Kidney (tissue), 14 donors: ENCODE results near the gene PLEKHA8. TPM values are rescaled to one million over a fixed set of nuclear protein-coding genes. Genes with fewer than 3 reads are reported as not detected.

Experiments used
- DNase-seq, 5 donors: peaks; one replicate each; pipeline ENCODE4 v3.0.0-alpha.2; 2013 to 2020
- FAIRE-seq: peaks from 2 replicates; lab custom pipeline; 2012; peaks lifted over from hg19 to GRCh38; lab: Jason Lieb, UNC
- H3K27ac ChIP-seq, 2 donors: one replicate each; pipeline ENCODE4 v1.7.0; 2013; ENCODE audit warnings: low read depth in 2 of 2, low read length in 2 of 2, inconsistent platforms in 1 of 2
- H3K27me3 ChIP-seq: one replicate; pipeline ENCODE4 v1.7.1; 2013; ENCODE audit warnings: low read length, inconsistent platforms; ENCODE audit not compliant: control insufficient read depth, insufficient read depth
- H3K36me3 ChIP-seq, 3 donors: one replicate each; pipeline versions ENCODE4 v1.7.0 to v1.7.1; 2013; ENCODE audit warnings: low read length in 3 of 3, control low read depth in 1 of 3, inconsistent platforms in 1 of 3; ENCODE audit not compliant: insufficient read depth in 3 of 3, control insufficient read depth in 2 of 3
- H3K4me1 ChIP-seq, 3 donors: one replicate each; pipeline versions ENCODE4 v1.7.0 to v1.7.1; 2013; ENCODE audit warnings: low read length in 3 of 3, inconsistent platforms in 1 of 3, low read depth in 1 of 3; ENCODE audit not compliant: control insufficient read depth in 2 of 3, insufficient read depth in 2 of 3
- H3K4me3 ChIP-seq, 3 donors: one replicate each; pipeline versions ENCODE4 v1.7.0 to v1.8.1; 2013; ENCODE audit warnings: low read length in 3 of 3, control low read depth in 1 of 3, inconsistent platforms in 1 of 3
- H3K9ac ChIP-seq, 3 donors: one replicate each; pipeline versions ENCODE4 v1.7.0 to v1.7.1; 2013; ENCODE audit warnings: low read length in 3 of 3, control low read depth in 1 of 3, inconsistent platforms in 1 of 3
- H3K9me3 ChIP-seq, 3 donors: one replicate each; pipeline versions ENCODE4 v1.7.0 to v1.7.1; 2013; ENCODE audit warnings: low read length in 3 of 3, control low read depth in 1 of 3, inconsistent platforms in 1 of 3; ENCODE audit not compliant: control insufficient read depth in 2 of 3, insufficient read depth in 1 of 3
- CTCF ChIP-seq: IDR thresholded peaks from 3 replicates; pipeline ENCODE4 v1.5.1; 2012; ENCODE audit warnings: mild to moderate bottlenecking, moderate library complexity, borderline replicate concordance; ENCODE audit not compliant: insufficient read depth; ENCODE audit errors: extremely low read depth
- intact Hi-C: fragments of 100-400 bp; cut with DNase I; formaldehyde crosslinking; loops from one replicate; pipeline ENCODE4 v1.11.1; 2022
- polyA plus RNA-seq: library from polyadenylated mRNA; stranded (reverse); fragments of 350-450 nt; fragmentation: Illumina TruSeq; extraction: RNeasy Lipid Tissue Mini Kit (QIAGEN cat#74804); gene quantifications from one replicate; pipeline ENCODE4 v1.2.3, GENCODE V29; 2014; ENCODE audit warnings: low read depth, low replicate concordance; ENCODE audit not compliant: insufficient read depth
- total RNA-seq: library from RNA; stranded (reverse); fragmentation: NEBNext Ultra II Directional; extraction: Animal tissue kit (Norgen Biotek cat#: 25700); gene quantifications from one replicate; pipeline ENCODE4 v1.2.1, GENCODE V29; 2021
- donor health status: control.
- donor health status: control.
- donor health status: control.
- donor health status: control.
- donor health status: control.
- donor health status: DM: yes; HTN: yes; CAD: no.
- donor health status: Normal renal cell carcinoma (clear cell type).

The PLEKHA8 gene
- total and polyA plus RNA-seq, 2 donors from 2014 or later, result 4.8 to 8.5 TPM

DNA sequence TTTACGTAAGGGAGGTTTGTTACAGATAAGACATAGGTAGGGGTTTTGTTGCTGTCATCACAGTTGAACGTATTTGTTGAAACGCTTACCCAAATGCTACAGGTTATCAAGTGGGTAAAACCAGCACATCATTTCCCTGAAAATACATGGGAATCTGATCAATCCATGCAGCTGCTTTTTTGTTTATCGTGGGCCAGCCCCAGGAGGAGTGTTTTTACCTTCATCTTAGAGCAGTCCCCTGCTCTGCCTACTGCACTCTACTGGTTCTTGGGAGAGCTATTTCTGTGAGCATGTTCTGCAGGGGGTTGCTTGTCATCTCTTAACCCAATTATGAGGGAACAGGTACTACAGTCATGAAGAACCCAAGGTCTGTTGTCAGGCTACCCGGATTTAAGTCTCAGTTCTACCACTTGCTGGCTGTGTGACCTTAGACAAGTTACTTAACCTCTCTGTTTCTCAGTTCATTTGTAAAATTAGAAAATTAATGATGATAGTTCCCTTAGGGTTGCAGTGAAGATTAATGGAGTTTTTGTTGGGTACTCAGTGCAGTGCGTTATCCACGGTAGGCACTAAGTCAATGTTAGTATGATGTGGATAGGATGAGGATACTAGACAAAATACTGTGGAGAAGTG lies 121.5 kb downstream of the PLEKHA8 start:
- Histone ChIP-seq H3K4me3 (no peak overlapping the region), H3K27ac (peak overlapping the region; percentile 49 to 68), H3K9ac (no peak overlapping the region), H3K4me1 (peaks cover 2 to 14% (median 6%) of the 10 kb centered on the region in 3 donors), H3K36me3 (peaks cover 0 to 10% (median 2%) of the 10 kb centered on the region in 3 donors), H3K27me3 (no peaks in the 10 kb centered on the region), H3K9me3 (no peaks in the 10 kb centered on the region)
- intact Hi-C loops, result no loop called here
- no peak for DNase-seq
- TF ChIP-seq CTCF, result no peak
- no peak for FAIRE-seq

- Histone ChIP-seq H3K9me3 (no peaks in the 10 kb centered on the region), H3K9ac (no peak overlapping the region), H3K4me3 (no peak overlapping the region), H3K36me3 (peaks cover 0 to 10% (median 2%) of the 10 kb centered on the region in 3 donors), H3K27me3 (no peaks in the 10 kb centered on the region), H3K4me1 (peaks cover 2 to 7% (median 6%) of the 10 kb centered on the region in 3 donors), H3K27ac (no peak overlapping the region)
- intact Hi-C loops, result no loop called here
- TF ChIP-seq CTCF, result no peak
- FAIRE-seq (no peak), DNase-seq (no peak)
These were observed 122.5 kb downstream of the PLEKHA8 start for GRCh38 chr7:30150711-30151110.

- peaks cover 0 to 5% (median 1%) of the 10 kb centered on the region in 3 donors for H3K4me1 ChIP-seq
- no peak for TF ChIP-seq CTCF
- intact Hi-C loops, result no loop called here
These were observed 125.9 kb downstream of the PLEKHA8 start for GRCh38 chr7:30154111-30154587.

DNA sequence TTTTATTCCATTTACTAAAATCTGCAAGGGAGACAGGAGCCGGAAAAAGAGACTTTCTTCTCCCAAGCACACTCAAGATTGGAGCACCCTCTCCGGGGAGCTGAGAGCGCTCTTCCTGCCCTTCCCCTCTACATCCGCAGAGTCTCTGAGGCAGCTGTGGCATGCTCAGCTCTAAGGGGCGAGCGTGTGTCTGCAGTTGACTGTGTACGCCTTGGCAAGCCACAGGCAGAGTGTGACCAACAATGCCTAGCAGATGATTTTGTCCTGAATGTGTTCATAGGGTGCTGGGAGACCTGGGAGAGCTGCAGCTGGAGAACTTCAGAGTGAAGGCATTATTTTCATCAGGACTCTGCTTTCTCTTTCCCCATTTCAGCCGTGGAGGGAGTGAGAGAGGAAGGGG lies 127.3 kb downstream of the PLEKHA8 start:
- Histone ChIP-seq H3K36me3 (peaks cover 0 to 10% (median 5%) of the 10 kb centered on the region in 3 donors), H3K27me3 (no peaks in the 10 kb centered on the region), H3K4me1 (peaks cover 0 to 13% (median 7%) of the 10 kb centered on the region in 3 donors), H3K4me3 (no peak overlapping the region), H3K9ac (no peak overlapping the region), H3K9me3 (no peaks in the 10 kb centered on the region), H3K27ac (no peak overlapping the region)
- intact Hi-C loops, result no loop called here
- DNase-seq (no peak), FAIRE-seq (no peak)
- no peak for TF ChIP-seq CTCF

More at GRCh38 chr7:30154111-30154587, 125.9 kb downstream of the PLEKHA8 start:
- Histone ChIP-seq H3K4me3 (no peak overlapping the region), H3K36me3 (peaks cover 0 to 10% (median 5%) of the 10 kb centered on the region in 3 donors), H3K27ac (no peak overlapping the region), H3K27me3 (no peaks in the 10 kb centered on the region), H3K9ac (no peak overlapping the region), H3K9me3 (no peaks in the 10 kb centered on the region)
- FAIRE-seq, result no peak
- DNase-seq, result no peak
